OCI-LY7 (cell line): Measurements from ENCODE around the gene VOPP1. TPM values are rescaled to one million over a fixed set of nuclear protein-coding genes. Genes with fewer than 3 reads are reported as not detected.

Experiments
- BruUV-seq: library from RNA; stranded (reverse); fragments of 400-500 nt; replicated peaks from 2 replicates; lab custom pipeline; 2021; lab: Mats Ljungman, UMichigan
- CTCF ChIA-PET: fragments of 300-600 bp; sonication (Branson Sonifier 250); formaldehyde crosslinking; loops from one replicate; lab custom pipeline; 2022; ENCODE audit warnings: antibody characterized with exemption; ENCODE audit not compliant: unreplicated experiment; lab: Charles Lee
- POLR2A ChIA-PET: fragments of 300-600 bp; sonication (Branson Sonifier 250); formaldehyde crosslinking; loops from one replicate; lab custom pipeline; 2022; ENCODE audit warnings: antibody characterized with exemption; lab: Charles Lee
- DNase-seq: peaks from one replicate; pipeline ENCODE4 v3.0.0-alpha.2; 2015; ENCODE audit warnings: low spot score
- H2AFZ ChIP-seq: fragments of 200-600 bp; sonication (generic), shearing (Covaris generic); 2 replicates; pipeline ENCODE4 v1.6.1; 2014; ENCODE audit warnings: mild to moderate bottlenecking, antibody characterized with exemption, low read length, moderate library complexity
- H3K27ac ChIP-seq: fragments of 200-600 bp; sonication (generic); 2 replicates; pipeline ENCODE4 v1.5.1; 2014; ENCODE audit warnings: mixed run types, low read depth, mild to moderate bottlenecking, moderate library complexity, low read length, inconsistent platforms; ENCODE audit not compliant: poor library complexity, severe bottlenecking
- H3K36me3 ChIP-seq: fragments of 200-600 bp; sonication (generic); 2 replicates; pipeline ENCODE4 v1.6.1; 2014; ENCODE audit warnings: mild to moderate bottlenecking, antibody characterized with exemption, low read length, moderate library complexity, mixed read lengths; ENCODE audit not compliant: insufficient read depth
- H3K4me1 ChIP-seq: fragments of 200-600 bp; sonication (generic); 2 replicates; pipeline ENCODE4 v1.5.1; 2014; ENCODE audit warnings: mild to moderate bottlenecking, low read length; ENCODE audit not compliant: insufficient read depth, poor library complexity, severe bottlenecking
- H3K4me2 ChIP-seq: fragments of 200-600 bp; sonication (generic); 2 replicates; pipeline ENCODE4 v1.6.1; 2014; ENCODE audit warnings: mild to moderate bottlenecking, low read length
- H3K4me3 ChIP-seq: fragments of 200-600 bp; sonication (generic); 2 replicates; pipeline ENCODE4 v1.5.1; 2014; ENCODE audit warnings: mild to moderate bottlenecking, low read depth, low read length; ENCODE audit not compliant: poor library complexity, severe bottlenecking
- H3K79me2 ChIP-seq: fragments of 200-600 bp; sonication (generic); 2 replicates; pipeline ENCODE4 v1.6.1; 2016; ENCODE audit warnings: low read depth, mild to moderate bottlenecking, low read length, moderate library complexity, mixed read lengths; ENCODE audit not compliant: insufficient read depth
- H3K9me2 ChIP-seq: fragments of 200-600 bp; sonication (generic); 2 replicates; pipeline ENCODE4 v1.6.1; 2016; ENCODE audit warnings: mild to moderate bottlenecking, low read length, mixed read lengths; ENCODE audit not compliant: insufficient read depth
- H3K9me3 ChIP-seq: fragments of 200-600 bp; sonication (generic); 2 replicates; pipeline ENCODE4 v1.6.1; 2014; ENCODE audit warnings: mild to moderate bottlenecking, mixed run types, low read length, mixed read lengths
- H4K20me1 ChIP-seq: fragments of 200-600 bp; sonication (generic); 2 replicates; pipeline ENCODE4 v1.6.1; 2014; ENCODE audit warnings: mild to moderate bottlenecking, antibody characterized with exemption, low read length, moderate library complexity, mixed read lengths; ENCODE audit not compliant: insufficient read depth
- EZH2phosphoT487 ChIP-seq: fragments of 200-600 bp; sonication (generic); IDR thresholded peaks from 2 replicates; pipeline ENCODE4 v1.6.1; 2018; ENCODE audit warnings: low read depth, borderline replicate concordance, mild to moderate bottlenecking, mixed run types, antibody characterized with exemption, low read length, moderate library complexity, mixed read lengths
- intact Hi-C: fragments of 100-400 bp; cut with micrococcal nuclease; formaldehyde crosslinking; loops from one replicate; pipeline ENCODE4 v1.10.0; 2022; ENCODE audit not compliant: unreplicated experiment
- total RNA-seq, 2 experiments: library from RNA; depleted of rRNA in 1 of 2; stranded (reverse); fragments of >200 nt in 1 of 2; shearing (Covaris generic) in 1 of 2; gene quantifications; 2 replicates each; pipeline ENCODE4 v1.2.3, GENCODE V29; 2014 to 2022
- TF ChIP-seq, protein P1 (sequence below): fragments of 200-600 bp; sonication (generic); conservative IDR thresholded peaks from 2 replicates; pipeline ENCODE4 v1.5.1; 2014; ENCODE audit warnings: mild to moderate bottlenecking, antibody characterized with exemption, low read length, moderate library complexity, mixed read lengths

Gene VOPP1
- total RNA-seq, 2 experiments from 2014 or later, result 68.8 to 72.1 TPM

- TF ChIP-seq, protein P1, sequence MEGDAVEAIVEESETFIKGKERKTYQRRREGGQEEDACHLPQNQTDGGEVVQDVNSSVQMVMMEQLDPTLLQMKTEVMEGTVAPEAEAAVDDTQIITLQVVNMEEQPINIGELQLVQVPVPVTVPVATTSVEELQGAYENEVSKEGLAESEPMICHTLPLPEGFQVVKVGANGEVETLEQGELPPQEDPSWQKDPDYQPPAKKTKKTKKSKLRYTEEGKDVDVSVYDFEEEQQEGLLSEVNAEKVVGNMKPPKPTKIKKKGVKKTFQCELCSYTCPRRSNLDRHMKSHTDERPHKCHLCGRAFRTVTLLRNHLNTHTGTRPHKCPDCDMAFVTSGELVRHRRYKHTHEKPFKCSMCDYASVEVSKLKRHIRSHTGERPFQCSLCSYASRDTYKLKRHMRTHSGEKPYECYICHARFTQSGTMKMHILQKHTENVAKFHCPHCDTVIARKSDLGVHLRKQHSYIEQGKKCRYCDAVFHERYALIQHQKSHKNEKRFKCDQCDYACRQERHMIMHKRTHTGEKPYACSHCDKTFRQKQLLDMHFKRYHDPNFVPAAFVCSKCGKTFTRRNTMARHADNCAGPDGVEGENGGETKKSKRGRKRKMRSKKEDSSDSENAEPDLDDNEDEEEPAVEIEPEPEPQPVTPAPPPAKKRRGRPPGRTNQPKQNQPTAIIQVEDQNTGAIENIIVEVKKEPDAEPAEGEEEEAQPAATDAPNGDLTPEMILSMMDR, result 0 out of 2 replicates have a peak, but pooled peaks have one; percentile 17
- no peak for TF ChIP-seq EZH2phosphoT487
- H3K4me1 ChIP-seq, result peaks cover 84% of the 10 kb centered on the region
- DNase-seq, result no peak
- H3K9me2 ChIP-seq, result no peaks in the 10 kb centered on the region
- H3K79me2 ChIP-seq, result peaks cover 2% of the 10 kb centered on the region; the same call in 1 of the 2 replicates
- intact Hi-C loops, result no loop called here
- no TSS peak for BruUV-seq
- H2AFZ ChIP-seq, result no peak overlapping the region
- peak overlapping the region; percentile 20 for H3K27ac ChIP-seq
- ChIA-PET POLR2A (interaction anchor here (1.4 to 2.0 kb wide), 4 partner anchors 9 to 45 kb away, joined by 3 to 8 read pairs (median 6); no protein-coding TSS in a partner anchor), CTCF (interaction anchor here (0.5 kb wide), 1 partner anchor 29 kb away, joined by 3 read pairs; no protein-coding TSS in a partner anchor)
- no peaks in the 10 kb centered on the region for H4K20me1 ChIP-seq
- peaks cover 51% of the 10 kb centered on the region for H3K36me3 ChIP-seq
- H3K4me3 ChIP-seq, result no peak overlapping the region
- H3K9me3 ChIP-seq, result no peaks in the 10 kb centered on the region
- peak overlapping the region; percentile 73; the same call in 1 of the 2 replicates for H3K4me2 ChIP-seq
These were observed 57.6 kb downstream of the VOPP1 start for GRCh38 chr7:55514546-55515265.

DNA sequence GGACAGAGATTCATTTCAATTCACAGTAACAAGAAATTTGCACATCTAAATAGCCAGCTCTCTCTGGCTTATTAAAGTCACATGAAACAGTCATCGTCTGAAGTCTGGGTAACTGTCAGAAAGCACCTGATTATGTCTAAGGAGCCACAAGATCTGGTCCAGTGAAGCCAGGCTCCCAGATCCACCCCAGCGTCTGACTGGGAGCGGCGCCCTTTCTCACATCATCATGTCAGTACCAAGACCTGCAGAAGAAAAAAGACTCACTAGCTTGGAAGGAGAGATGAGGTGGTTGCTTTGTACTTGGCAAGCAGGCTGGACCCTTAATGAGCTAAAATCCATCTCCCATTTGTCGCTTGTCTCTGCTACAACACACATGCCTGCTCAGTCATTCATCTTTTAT lies 58.4 kb downstream of the VOPP1 start:
- H3K4me3 ChIP-seq, result no peak overlapping the region
- H3K4me1 ChIP-seq, result peaks cover 92% of the 10 kb centered on the region
- ChIA-PET POLR2A (interaction anchor here (1.5 kb wide), 1 partner anchor 8 kb away, joined by 3 read pairs; no protein-coding TSS in a partner anchor), CTCF (interaction anchor here (0.5 kb wide), 1 partner anchor 28 kb away, joined by 3 read pairs; no protein-coding TSS in a partner anchor)
- H3K27ac ChIP-seq, result peak overlapping the region; percentile 20
- peaks cover 43% of the 10 kb centered on the region for H3K36me3 ChIP-seq
- no peak overlapping the region for H2AFZ ChIP-seq
- peaks cover 7% of the 10 kb centered on the region; the same call in 1 of the 2 replicates for H3K79me2 ChIP-seq
- H3K4me2 ChIP-seq, result peak overlapping the region; percentile 73; the same call in 1 of the 2 replicates
- intact Hi-C loops, result no loop called here
- no TSS peak for BruUV-seq
- H4K20me1 ChIP-seq, result no peaks in the 10 kb centered on the region
- TF ChIP-seq, protein P1, result no peak
- DNase-seq, result no peak
- H3K9me3 ChIP-seq, result no peaks in the 10 kb centered on the region
- H3K9me2 ChIP-seq, result no peaks in the 10 kb centered on the region
